Activated CD8-positive, alpha-beta memory T cell treated with anti-CD3 and anti-CD28 coated beads for 1 hour (primary cell): Measurements from ENCODE around the gene ROCK2.

Experiments
- DNase-seq, 2 donors: peaks; one replicate each; pipeline ENCODE4 v3.0.0-alpha.2; 2020; ENCODE audit warnings: low read depth in 1 of 2; ENCODE audit errors: extremely low read depth in 1 of 2

Gene ROCK2

GRCh38 chr2:11158916-11159573 lies 185.4 kb downstream of the ROCK2 start:
- DNase-seq, result no peak

GRCh38 chr2:11157731-11158130 lies 186.7 kb downstream of the ROCK2 start:
- no peak for DNase-seq

GRCh38 chr2:11157296-11157695 lies 187.1 kb downstream of the ROCK2 start:
- no peak for DNase-seq

GRCh38 chr2:11156396-11157075 lies 187.9 kb downstream of the ROCK2 start:
- DNase-seq, result no peak

- DNase-seq, result no peak
Observed at GRCh38 chr2:11155381-11156035, 188.9 kb downstream of the ROCK2 start, which contains the start of gene SLC66A3. Gene SLC66A3, plus strand, starts transcription at chr2:11155467. Its CDS starts 80 bp downstream, at chr2:11155547.

- DNase-seq, result peak; percentile 97 to 99
Observed at GRCh38 chr2:11154923-11155380, 189.5 kb downstream of the ROCK2 start.

- DNase-seq, result no peak
Observed at GRCh38 chr2:11154016-11154922, 190.2 kb downstream of the ROCK2 start.

GRCh38 chr2:11152591-11152990 lies 191.8 kb downstream of the ROCK2 start:
- no peak for DNase-seq

- no peak for DNase-seq
Observed at GRCh38 chr2:11147263-11147662, 197.2 kb downstream of the ROCK2 start.

- no peak for DNase-seq
Observed at GRCh38 chr2:11146076-11146475, 198.4 kb downstream of the ROCK2 start.

GRCh38 chr2:11145350-11145749 lies 199.1 kb downstream of the ROCK2 start:
- no peak for DNase-seq

- no peak for DNase-seq
Observed at GRCh38 chr2:11144738-11145079, 199.7 kb downstream of the ROCK2 start.

GRCh38 chr2:11144077-11144737 lies 200.2 kb downstream of the ROCK2 start:
- DNase-seq, result no peak

GRCh38 chr2:11142987-11143386 lies 201.4 kb downstream of the ROCK2 start:
- DNase-seq, result no peak

- DNase-seq, result no peak
Observed at GRCh38 chr2:11142330-11142729, 202.1 kb downstream of the ROCK2 start.

GRCh38 chr2:11141319-11141718 lies 203.1 kb downstream of the ROCK2 start:
- DNase-seq, result no peak

- no peak for DNase-seq
Observed at GRCh38 chr2:11140492-11140891, 203.9 kb downstream of the ROCK2 start.

GRCh38 chr2:11134349-11134748 lies 210.1 kb downstream of the ROCK2 start:
- DNase-seq, result no peak

- DNase-seq, result no peak
Observed at GRCh38 chr2:11133936-11134320, 210.5 kb downstream of the ROCK2 start.

GRCh38 chr2:11133238-11133935 lies 211.0 kb downstream of the ROCK2 start:
- no peak for DNase-seq
